HG02884 (cell line): ENCODE data around the gene SFT2D1.

ENCODE experiments used
- ATAC-seq: cut with Tn5 transposase; IDR thresholded peaks from one replicate; pipeline ENCODE4 v1.9.1; 2021; ENCODE audit warnings: mild to moderate bottlenecking, moderate library complexity; ENCODE audit not compliant: unreplicated experiment

Gene SFT2D1

GRCh38 chr6:166282394-166283032 is 59.8 kb downstream of the SFT2D1 start:
- no peak for ATAC-seq

- ATAC-seq = peak; percentile 71
Measured at GRCh38 chr6:166281104-166281503, 61.2 kb downstream of the SFT2D1 start.

GRCh38 chr6:166279393-166279679 is 63.0 kb downstream of the SFT2D1 start:
- no peak for ATAC-seq

- ATAC-seq = no peak
Measured at GRCh38 chr6:166278579-166279392, 63.6 kb downstream of the SFT2D1 start.

- ATAC-seq = no peak
Measured at GRCh38 chr6:166277892-166278578, 64.3 kb downstream of the SFT2D1 start.

GRCh38 chr6:166277018-166277417 is 65.3 kb downstream of the SFT2D1 start:
- no peak for ATAC-seq

GRCh38 chr6:166275714-166276166 is 66.6 kb downstream of the SFT2D1 start:
- peak; percentile 67 for ATAC-seq

- no peak for ATAC-seq
Measured at GRCh38 chr6:166274739-166275370, 67.5 kb downstream of the SFT2D1 start.

GRCh38 chr6:166274163-166274562 is 68.2 kb downstream of the SFT2D1 start:
- ATAC-seq = no peak

GRCh38 chr6:166271376-166271765 is 71.0 kb downstream of the SFT2D1 start:
- no peak for ATAC-seq

- ATAC-seq = no peak
Measured at GRCh38 chr6:166270706-166271375, 71.5 kb downstream of the SFT2D1 start.
